ENCODE results near the gene TEDC1. TPM values are rescaled to one million over a fixed set of nuclear protein-coding genes. Genes with fewer than 3 reads are reported as not detected.

TEDC1 gene
- total RNA-seq, 3 donors from 2014 or later = 4.9 to 7.8 (median 6.7) TPM

DNA sequence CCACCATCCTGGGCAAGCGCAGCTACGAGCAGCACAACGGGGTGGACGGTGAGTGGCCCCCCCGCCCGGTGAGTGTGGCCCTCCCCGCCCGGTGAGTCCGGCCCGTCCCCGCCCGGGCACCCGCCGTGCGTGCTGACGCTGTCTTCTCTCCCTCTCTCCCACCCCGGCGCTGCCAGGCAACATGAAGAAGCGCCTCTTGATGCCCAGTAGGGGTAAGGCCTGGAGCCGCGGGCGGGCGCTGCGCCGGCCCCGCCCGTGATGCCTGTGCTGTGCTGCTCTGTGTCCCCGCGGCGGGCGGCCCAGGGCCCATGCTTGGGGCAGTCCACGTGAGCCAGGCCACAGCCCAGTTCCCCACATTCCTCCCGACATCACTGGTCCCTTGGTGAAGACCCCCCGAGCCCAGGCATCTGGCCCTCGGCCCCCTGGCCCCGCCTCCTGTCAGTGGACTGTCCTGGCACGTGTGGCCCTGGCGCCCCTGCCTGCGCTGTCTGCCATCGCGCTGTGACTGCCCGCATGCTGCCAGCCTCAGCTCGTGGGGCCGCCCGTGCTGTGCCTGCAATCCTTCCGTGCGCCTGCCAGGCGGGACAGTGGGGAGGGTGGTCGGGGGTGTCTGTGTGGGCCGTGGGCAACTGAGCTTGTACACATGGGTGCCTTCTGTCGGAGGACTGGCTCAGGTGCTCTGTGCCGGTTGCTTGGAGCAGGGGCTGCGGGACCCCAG, 24.4 kb upstream of the TEDC1 start:
- Histone ChIP-seq H3K36me3 (no peaks in the 10 kb centered on the region), H3K27me3 (no peaks in the 10 kb centered on the region), H3K4me1 (peaks cover 21 to 34% of the 10 kb centered on the region in 2 donors), H3K9me3 (no peaks in the 10 kb centered on the region), H3K4me3 (peak overlapping the region in 1 of 3 donors; percentile 22), H3K27ac (peak overlapping the region; percentile 95 to 96)
- TF ChIP-seq POLR2AphosphoS5 (IDR thresholded peaks at IDR 0.05) (no peak), POLR2A (IDR thresholded peaks at IDR 0.05) (no peak)
- TF ChIP-seq, protein P1, sequence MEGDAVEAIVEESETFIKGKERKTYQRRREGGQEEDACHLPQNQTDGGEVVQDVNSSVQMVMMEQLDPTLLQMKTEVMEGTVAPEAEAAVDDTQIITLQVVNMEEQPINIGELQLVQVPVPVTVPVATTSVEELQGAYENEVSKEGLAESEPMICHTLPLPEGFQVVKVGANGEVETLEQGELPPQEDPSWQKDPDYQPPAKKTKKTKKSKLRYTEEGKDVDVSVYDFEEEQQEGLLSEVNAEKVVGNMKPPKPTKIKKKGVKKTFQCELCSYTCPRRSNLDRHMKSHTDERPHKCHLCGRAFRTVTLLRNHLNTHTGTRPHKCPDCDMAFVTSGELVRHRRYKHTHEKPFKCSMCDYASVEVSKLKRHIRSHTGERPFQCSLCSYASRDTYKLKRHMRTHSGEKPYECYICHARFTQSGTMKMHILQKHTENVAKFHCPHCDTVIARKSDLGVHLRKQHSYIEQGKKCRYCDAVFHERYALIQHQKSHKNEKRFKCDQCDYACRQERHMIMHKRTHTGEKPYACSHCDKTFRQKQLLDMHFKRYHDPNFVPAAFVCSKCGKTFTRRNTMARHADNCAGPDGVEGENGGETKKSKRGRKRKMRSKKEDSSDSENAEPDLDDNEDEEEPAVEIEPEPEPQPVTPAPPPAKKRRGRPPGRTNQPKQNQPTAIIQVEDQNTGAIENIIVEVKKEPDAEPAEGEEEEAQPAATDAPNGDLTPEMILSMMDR (IDR thresholded peaks at IDR 0.05) = no peak
- intact Hi-C loops (cut with DNase I; ENCODE audit: low total_unique reads) = no loop called here
- DNase-seq (ENCODE audit: low spot score in 2 of 2) = peak in 1 of 2 donors; percentile 34

DNA sequence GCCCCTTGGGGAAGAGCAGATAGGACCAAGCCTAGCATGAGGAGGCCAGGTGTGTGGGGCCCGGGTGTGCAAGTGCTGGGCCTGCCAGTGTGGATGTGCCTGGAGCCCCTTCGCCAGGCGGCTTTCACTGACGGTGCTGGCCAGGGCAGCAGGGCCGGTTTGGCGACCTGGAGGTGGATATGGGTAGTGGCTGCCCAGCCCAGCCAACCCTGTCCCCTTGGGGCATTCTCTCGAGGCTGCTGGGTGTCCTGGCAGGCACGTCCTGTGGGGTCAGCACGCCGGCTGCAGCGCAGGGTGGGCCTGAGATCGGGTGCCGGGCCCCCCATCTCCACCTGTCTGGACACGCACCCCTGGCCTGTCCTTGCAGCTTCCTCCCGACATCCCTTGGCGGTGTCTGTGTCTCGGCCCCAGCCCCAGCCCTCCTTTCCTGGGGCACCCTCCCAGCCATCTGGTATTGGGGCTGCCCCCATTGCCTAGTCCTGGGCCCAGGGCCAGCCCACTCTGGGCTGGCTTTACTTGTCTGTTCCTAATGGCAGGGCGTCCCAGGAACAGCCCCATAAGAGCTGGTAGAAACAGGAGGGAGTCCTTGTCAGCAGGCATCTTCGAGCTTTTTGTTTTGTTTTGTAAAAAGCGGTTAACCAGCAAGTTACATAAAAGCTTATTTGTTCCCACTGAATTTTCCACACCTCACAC, 23.7 kb upstream of the TEDC1 start:
- Histone ChIP-seq H3K4me1 (peaks cover 25 to 40% of the 10 kb centered on the region in 2 donors), H3K9me3 (no peaks in the 10 kb centered on the region), H3K27me3 (no peaks in the 10 kb centered on the region), H3K4me3 (peak overlapping the region in 2 of 3 donors; percentile 1 to 22), H3K36me3 (no peaks in the 10 kb centered on the region), H3K27ac (peak overlapping the region; percentile 95 to 96)
- no peak for TF ChIP-seq POLR2A (IDR thresholded peaks at IDR 0.05)
- TF ChIP-seq, protein P1 (IDR thresholded peaks at IDR 0.05) = peak in 2 of 3 donors; percentile 23 to 37
- DNase-seq (ENCODE audit: low spot score in 2 of 2) = peak; percentile 66 to 76
- intact Hi-C loops (cut with DNase I; ENCODE audit: low total_unique reads) = no loop called here

DNA sequence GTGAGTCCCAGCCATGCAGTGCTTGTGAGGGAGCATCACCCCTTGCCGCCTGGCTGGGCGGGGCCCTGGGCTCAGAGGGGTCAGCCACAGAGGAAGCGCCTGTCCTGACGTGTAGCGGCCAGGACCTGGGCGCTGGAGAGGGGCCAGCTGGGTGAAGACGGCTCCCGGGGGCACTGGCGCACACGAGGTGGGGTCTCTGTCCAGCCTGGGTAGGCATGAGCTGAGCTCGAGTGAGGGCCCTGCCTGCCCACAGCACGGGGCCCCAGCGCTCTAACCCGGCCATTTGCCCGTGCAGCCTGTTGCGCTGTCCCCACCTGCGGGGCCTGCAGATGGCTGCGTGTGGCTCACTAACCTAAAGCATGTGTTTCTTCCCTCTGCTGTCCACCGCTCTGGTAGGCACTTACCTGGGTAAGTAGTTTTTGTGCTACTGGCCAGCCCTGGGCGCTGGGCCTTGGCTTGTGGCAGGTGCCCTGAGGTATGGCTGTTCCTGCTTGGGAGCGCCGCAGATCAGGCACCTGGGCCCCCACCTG, 23.0 kb upstream of the TEDC1 start:
- H3K4me1 ChIP-seq = peaks cover 31 to 41% of the 10 kb centered on the region in 2 donors
- intact Hi-C loops (cut with DNase I; ENCODE audit: low total_unique reads) = no loop called here
- H3K4me3 ChIP-seq = peak overlapping the region in 2 of 3 donors; percentile 1 to 33
- peak overlapping the region; percentile 95 to 96 for H3K27ac ChIP-seq
- no peak for TF ChIP-seq POLR2A (IDR thresholded peaks at IDR 0.05)
- no peak for TF ChIP-seq POLR2AphosphoS5 (IDR thresholded peaks at IDR 0.05)
- TF ChIP-seq, protein P1 (IDR thresholded peaks at IDR 0.05) = no peak
- no peaks in the 10 kb centered on the region for H3K27me3 ChIP-seq
- no peak for DNase-seq (ENCODE audit: low spot score in 2 of 2)
- H3K36me3 ChIP-seq = no peaks in the 10 kb centered on the region
- H3K9me3 ChIP-seq = no peaks in the 10 kb centered on the region

DNA sequence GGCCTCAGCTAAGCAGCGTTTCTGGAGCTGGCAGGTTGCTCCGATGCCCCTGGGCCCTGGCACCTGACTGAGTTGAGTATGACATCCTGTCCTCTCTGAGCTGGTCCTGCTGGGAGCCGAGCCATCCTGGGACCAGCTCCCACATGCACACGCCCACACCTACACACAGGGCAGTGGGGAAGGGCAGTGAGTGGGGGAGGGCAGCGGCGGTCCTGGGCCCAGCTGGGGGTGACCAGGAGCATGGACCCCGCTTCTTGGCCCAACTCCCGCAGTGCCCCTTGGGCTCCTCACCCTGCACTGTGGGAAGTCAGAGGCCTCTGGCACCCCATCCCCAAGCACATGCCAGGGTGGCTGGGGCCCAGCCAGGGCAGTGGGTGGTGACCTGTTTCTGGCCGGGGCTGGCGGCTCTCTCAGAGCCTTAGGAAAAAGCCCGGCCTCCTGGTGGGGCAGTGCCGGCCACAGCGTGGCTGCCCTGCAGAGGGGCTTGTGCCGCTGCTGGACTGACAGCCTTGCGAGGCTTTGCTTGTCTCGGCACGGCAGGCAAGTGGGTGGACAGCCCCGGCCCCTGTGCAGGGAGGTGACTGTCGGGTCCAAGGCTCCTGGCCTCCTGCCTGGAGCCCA, 22.3 kb upstream of the TEDC1 start:
- peak overlapping the region in 1 of 3 donors; percentile 39 for H3K4me3 ChIP-seq
- peaks cover 35 to 47% of the 10 kb centered on the region in 2 donors for H3K4me1 ChIP-seq
- no peaks in the 10 kb centered on the region for H3K9me3 ChIP-seq
- TF ChIP-seq, protein P1 (IDR thresholded peaks at IDR 0.05) = peak in 1 of 3 donors; percentile 24
- TF ChIP-seq POLR2A (IDR thresholded peaks at IDR 0.05) = no peak
- TF ChIP-seq POLR2AphosphoS5 (IDR thresholded peaks at IDR 0.05) = peak in 1 of 3 donors; percentile 15
- H3K36me3 ChIP-seq = no peaks in the 10 kb centered on the region
- H3K27me3 ChIP-seq = no peaks in the 10 kb centered on the region
- peak; percentile 87 to 89 for DNase-seq (ENCODE audit: low spot score in 2 of 2)
- H3K27ac ChIP-seq = peak overlapping the region; percentile 95 to 96
- intact Hi-C loops (cut with DNase I; ENCODE audit: low total_unique reads) = no loop called here

Data from breast epithelium (tissue), 4 donors.